Progenitor cell of endocrine pancreas (in vitro differentiated cells): Measurements from ENCODE around the gene SLC4A7. TPM values are rescaled to one million over a fixed set of nuclear protein-coding genes. Genes with fewer than 3 reads are reported as not detected.

Source experiments
- DNase-seq: peaks from one replicate; pipeline ENCODE4 v3.0.0; 2021; ENCODE audit warnings: low spot score; ENCODE audit not compliant: unreplicated experiment
- H3K27ac Mint-ChIP-seq: 2 replicates; pipeline ENCODE4 v1.8.0; 2021; ENCODE audit warnings: mild to moderate bottlenecking, moderate library complexity, mixed read lengths
- H3K27me3 Mint-ChIP-seq: 2 replicates; pipeline ENCODE4 v1.8.0; 2021; ENCODE audit warnings: mixed read lengths
- H3K36me3 Mint-ChIP-seq: 2 replicates; pipeline ENCODE4 v1.8.0; 2022; ENCODE audit warnings: mixed read lengths; ENCODE audit not compliant: insufficient read depth
- H3K4me1 Mint-ChIP-seq: 2 replicates; pipeline ENCODE4 v1.8.0; 2021; ENCODE audit warnings: low read depth, mixed read lengths
- H3K4me3 Mint-ChIP-seq: 2 replicates; pipeline ENCODE4 v1.8.0; 2021; ENCODE audit warnings: low read depth, mild to moderate bottlenecking, moderate library complexity, mixed read lengths
- H3K9me3 Mint-ChIP-seq: 2 replicates; pipeline ENCODE4 v1.8.0; 2021; ENCODE audit warnings: low read depth, mixed read lengths
- total RNA-seq: library from RNA; stranded (reverse); gene quantifications from 2 replicates; pipeline ENCODE4 v1.2.1, GENCODE V29; 2021
- TF ChIP-seq, protein P1 (sequence below): fragments of 200-600 bp; sonication (generic); IDR thresholded peaks from one replicate; pipeline ENCODE4 v1.5.0; 2021; ENCODE audit warnings: antibody characterized with exemption, mild to moderate bottlenecking; ENCODE audit not compliant: unreplicated experiment

Gene SLC4A7
- total RNA-seq, 1 donor from 2014 or later = 69.7 TPM

DNA sequence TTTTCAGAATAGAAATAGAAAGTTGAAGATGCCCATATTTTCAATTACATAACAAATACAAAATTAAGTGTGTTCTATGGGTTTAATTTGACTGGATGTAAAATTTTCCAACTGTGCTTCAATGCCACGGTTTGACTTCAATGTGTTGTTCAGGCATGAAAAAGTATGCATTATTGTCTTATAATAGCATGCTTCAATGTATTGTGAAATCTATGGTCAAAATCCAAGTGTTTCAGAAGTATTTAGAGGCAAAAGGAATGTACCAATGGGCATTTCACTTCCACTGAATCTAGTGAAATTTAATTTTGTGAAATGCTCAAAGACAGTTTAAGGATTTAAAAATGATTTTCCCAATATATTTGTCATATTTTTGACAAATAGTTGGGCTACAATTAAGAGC, 131.0 kb downstream of the SLC4A7 start:
- Mint-ChIP-seq H3K4me3 (no peak overlapping the region), H3K9me3 (no peaks in the 10 kb centered on the region), H3K27me3 (no peaks in the 10 kb centered on the region), H3K4me1 (peaks cover 8% of the 10 kb centered on the region), H3K36me3 (no peaks in the 10 kb centered on the region), H3K27ac (no peak overlapping the region)
- DNase-seq = no peak
- TF ChIP-seq, protein P1, sequence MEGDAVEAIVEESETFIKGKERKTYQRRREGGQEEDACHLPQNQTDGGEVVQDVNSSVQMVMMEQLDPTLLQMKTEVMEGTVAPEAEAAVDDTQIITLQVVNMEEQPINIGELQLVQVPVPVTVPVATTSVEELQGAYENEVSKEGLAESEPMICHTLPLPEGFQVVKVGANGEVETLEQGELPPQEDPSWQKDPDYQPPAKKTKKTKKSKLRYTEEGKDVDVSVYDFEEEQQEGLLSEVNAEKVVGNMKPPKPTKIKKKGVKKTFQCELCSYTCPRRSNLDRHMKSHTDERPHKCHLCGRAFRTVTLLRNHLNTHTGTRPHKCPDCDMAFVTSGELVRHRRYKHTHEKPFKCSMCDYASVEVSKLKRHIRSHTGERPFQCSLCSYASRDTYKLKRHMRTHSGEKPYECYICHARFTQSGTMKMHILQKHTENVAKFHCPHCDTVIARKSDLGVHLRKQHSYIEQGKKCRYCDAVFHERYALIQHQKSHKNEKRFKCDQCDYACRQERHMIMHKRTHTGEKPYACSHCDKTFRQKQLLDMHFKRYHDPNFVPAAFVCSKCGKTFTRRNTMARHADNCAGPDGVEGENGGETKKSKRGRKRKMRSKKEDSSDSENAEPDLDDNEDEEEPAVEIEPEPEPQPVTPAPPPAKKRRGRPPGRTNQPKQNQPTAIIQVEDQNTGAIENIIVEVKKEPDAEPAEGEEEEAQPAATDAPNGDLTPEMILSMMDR = no peak

DNA sequence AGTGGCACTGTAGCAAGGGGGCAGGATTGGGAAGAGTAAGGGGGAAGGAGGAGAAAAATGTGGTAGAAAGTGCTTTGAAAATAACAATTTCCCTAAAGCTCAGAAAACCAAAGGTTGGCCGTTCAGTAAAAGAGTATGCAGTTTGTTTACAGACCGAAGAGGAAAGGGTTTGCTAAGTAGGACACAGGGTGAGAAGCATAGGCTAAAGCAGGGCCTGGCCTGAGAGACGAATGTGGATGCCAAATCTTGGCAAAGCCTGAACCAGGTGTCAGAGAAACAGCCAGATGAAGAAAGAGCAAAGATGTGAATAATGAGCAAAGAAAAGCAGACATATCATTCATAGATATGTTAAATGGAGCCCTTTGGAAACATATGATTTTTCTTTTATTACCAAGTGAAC, 132.1 kb downstream of the SLC4A7 start:
- TF ChIP-seq, protein P1 = no peak
- Mint-ChIP-seq H3K27ac (peak overlapping the region; percentile 0), H3K4me3 (no peak overlapping the region), H3K4me1 (peaks cover 6% of the 10 kb centered on the region), H3K36me3 (no peaks in the 10 kb centered on the region), H3K9me3 (no peaks in the 10 kb centered on the region), H3K27me3 (no peaks in the 10 kb centered on the region)
- DNase-seq = no peak

DNA sequence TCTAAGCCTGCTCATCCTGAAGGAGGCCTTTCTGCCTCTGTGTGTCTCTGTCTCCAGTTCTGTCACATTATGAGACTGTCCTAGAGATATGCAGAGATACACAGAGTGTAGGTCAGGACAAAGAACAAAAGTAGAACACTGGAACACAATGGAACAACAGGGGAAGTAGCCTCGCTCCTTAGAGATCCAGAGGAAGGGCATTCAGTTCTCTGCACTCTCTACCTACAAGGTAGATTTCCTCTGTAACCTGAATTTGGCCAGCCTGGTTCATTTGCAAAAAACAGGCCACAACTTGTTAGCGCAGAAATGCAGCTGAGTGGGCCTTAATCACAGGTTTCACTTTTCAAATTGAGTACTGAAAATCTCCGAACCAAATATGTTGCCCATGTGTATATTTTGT, 134.4 kb downstream of the SLC4A7 start:
- Mint-ChIP-seq H3K4me1 (peaks cover 6% of the 10 kb centered on the region), H3K9me3 (no peaks in the 10 kb centered on the region), H3K27me3 (no peaks in the 10 kb centered on the region), H3K36me3 (no peaks in the 10 kb centered on the region), H3K27ac (no peak overlapping the region), H3K4me3 (no peak overlapping the region)
- DNase-seq = no peak
- TF ChIP-seq, protein P1 = no peak

DNA sequence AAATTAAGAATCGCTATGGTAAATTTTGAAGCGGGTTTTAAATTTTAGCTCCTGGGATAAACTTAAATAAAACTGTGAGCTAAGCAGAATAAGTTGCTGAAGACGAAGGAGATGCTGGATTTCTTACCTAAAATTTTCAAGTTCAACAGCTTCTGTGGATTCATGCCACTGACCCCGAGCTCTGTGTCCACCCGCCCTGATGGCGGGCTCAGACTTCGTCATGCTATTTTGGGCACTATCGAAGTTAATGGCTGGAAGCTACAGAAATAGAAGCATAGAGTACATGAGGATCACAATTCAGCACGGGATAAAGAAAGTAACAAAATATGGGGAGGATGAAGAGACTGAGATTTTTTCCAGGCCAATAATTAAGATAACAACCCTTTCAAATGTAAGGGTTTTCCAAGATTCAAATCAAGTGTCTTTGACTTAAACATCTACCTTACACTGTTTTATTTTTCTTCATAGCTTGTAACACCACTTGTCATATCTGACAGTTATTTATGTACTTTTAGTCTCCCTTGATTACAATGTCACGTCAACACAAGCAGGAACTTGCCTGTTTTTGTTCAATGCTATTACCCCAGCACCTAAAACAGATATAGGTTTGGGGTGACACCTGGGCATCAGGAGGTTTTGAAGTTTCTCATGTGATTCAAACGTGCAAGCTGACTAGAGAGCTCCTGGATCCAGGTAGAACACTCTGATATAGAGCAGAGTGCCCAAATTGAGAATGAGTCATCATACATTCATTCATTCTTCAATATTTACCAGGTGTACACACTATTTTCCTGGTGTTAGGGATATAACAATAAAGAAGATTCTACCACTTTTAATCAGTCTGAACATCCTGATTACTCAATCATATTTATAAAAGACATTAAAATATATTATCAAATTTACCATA, 138.0 kb downstream of the SLC4A7 start:
- H3K4me1 Mint-ChIP-seq = no peaks in the 10 kb centered on the region
- no peaks in the 10 kb centered on the region for H3K27me3 Mint-ChIP-seq

DNA sequence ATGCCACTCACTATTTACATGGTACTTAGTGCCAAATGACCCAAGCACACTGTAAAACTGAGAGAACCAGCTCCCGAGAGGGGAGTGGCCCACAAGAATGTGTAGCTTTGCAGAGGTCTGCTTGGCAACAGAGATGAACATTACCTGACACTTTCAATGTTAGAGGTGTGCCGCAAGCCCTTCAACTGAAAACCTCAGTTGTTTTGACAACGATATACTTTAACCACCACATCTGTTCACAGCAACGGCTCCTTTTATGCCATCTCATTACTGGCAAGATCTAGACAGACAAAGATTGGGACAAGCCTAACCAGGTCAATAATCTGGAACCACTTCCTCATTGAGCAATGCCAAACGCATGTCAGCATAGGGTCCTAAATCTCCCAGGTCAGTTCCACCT, 138.7 kb downstream of the SLC4A7 start:
- no peak overlapping the region for H3K4me3 Mint-ChIP-seq
- no peak overlapping the region for H3K27ac Mint-ChIP-seq
- H3K4me1 Mint-ChIP-seq = no peaks in the 10 kb centered on the region
- H3K36me3 Mint-ChIP-seq = no peaks in the 10 kb centered on the region
- TF ChIP-seq, protein P1 = no peak
- no peaks in the 10 kb centered on the region for H3K27me3 Mint-ChIP-seq
- no peak for DNase-seq
- H3K9me3 Mint-ChIP-seq = no peaks in the 10 kb centered on the region

More for the DNA sequence above, 138.0 kb downstream of the SLC4A7 start:
- Mint-ChIP-seq H3K27ac (no peak overlapping the region), H3K36me3 (no peaks in the 10 kb centered on the region), H3K9me3 (no peaks in the 10 kb centered on the region), H3K4me3 (no peak overlapping the region)
- no peak for DNase-seq
- TF ChIP-seq, protein P1 = no peak
